Adipose tissue (tissue), 3 donors: ENCODE measurements around the gene RALGDS. TPM values are rescaled to one million over a fixed set of nuclear protein-coding genes. Genes with fewer than 3 reads are reported as not detected.

Experiments
- H3K27ac ChIP-seq: one replicate; pipeline ENCODE4 v1.5.1; 2013; ENCODE audit warnings: low read depth, low read length
- WGBS, 3 donors: extraction: QIAGEN DNeasy Blood & Tissue Kit; methylation state at CpG; one replicate each; pipeline ENCODE4 v1.1.7; 2013; 5-methylcytosine and 5-hydroxymethylcytosine counted together
- polyA plus RNA-seq, 3 donors: library from polyadenylated mRNA; stranded (reverse); fragments of 200-250 nt; gene quantifications; one replicate each; pipeline ENCODE4 v1.2.3, GENCODE V29; 2013
- donor health status: healthy with polysubstance abuse.
- donor health status: Bipolar disorder and iron deficiency.
- donor health status: healthy.

The RALGDS gene
- polyA plus RNA-seq, 3 donors, result 31.0 to 98.2 (median 68.8) TPM

- WGBS, 3 donors, result 35 to 76% (median 41%) methylated on average over 19 of the region's 19 CpGs
- peak overlapping the region; percentile 33 for H3K27ac ChIP-seq
Observed at GRCh38 chr9:133113163-133113948, 7.7 kb downstream of the RALGDS start.

- WGBS, 3 donors, result 37 to 71% (median 43%) methylated on average over 7 of the region's 7 CpGs
- H3K27ac ChIP-seq, result no peak overlapping the region
Observed at GRCh38 chr9:133112663-133113026, 8.4 kb downstream of the RALGDS start.

- 78 to 87% (median 81%) methylated on average over 30 of the region's 30 CpGs for whole genome bisulfite sequencing, 3 donors
- no peak overlapping the region for H3K27ac ChIP-seq
Observed at GRCh38 chr9:133111808-133112662, 9.0 kb downstream of the RALGDS start.

GRCh38 chr9:133109931-133110650, 10.9 kb downstream of the RALGDS start:
- WGBS, 3 donors, result 92 to 93% (median 92%) methylated on average over 18 of the region's 18 CpGs
- H3K27ac ChIP-seq, result no peak overlapping the region

GRCh38 chr9:133108794-133109641, 12.0 kb downstream of the RALGDS start:
- WGBS, 3 donors, result 93 to 96% (median 96%) methylated on average over 18 to 19 of the region's 19 CpGs
- no peak overlapping the region for H3K27ac ChIP-seq

GRCh38 chr9:133107961-133108793, 12.9 kb downstream of the RALGDS start:
- no peak overlapping the region for H3K27ac ChIP-seq
- WGBS, 3 donors, result 93 to 96% (median 93%) methylated on average over 18 of the region's 18 CpGs

GRCh38 chr9:133107245-133107722, 13.8 kb downstream of the RALGDS start:
- no peak overlapping the region for H3K27ac ChIP-seq
- WGBS, 3 donors, result 90 to 98% (median 94%) methylated on average over 11 to 13 of the region's 13 CpGs

- WGBS, 3 donors, result 92 to 97% (median 93%) methylated on average over 17 of the region's 17 CpGs
- no peak overlapping the region for H3K27ac ChIP-seq
Observed at GRCh38 chr9:133106511-133107244, 14.4 kb downstream of the RALGDS start.

GRCh38 chr9:133105461-133105770, 15.6 kb downstream of the RALGDS start:
- H3K27ac ChIP-seq, result no peak overlapping the region
- WGBS, 3 donors, result 86 to 94% (median 93%) methylated on average over 6 to 7 of the region's 7 CpGs

- H3K27ac ChIP-seq, result no peak overlapping the region
- WGBS, 3 donors, result 85 to 89% (median 89%) methylated on average over 15 of the region's 15 CpGs
Observed at GRCh38 chr9:133104718-133105460, 16.2 kb downstream of the RALGDS start.

- H3K27ac ChIP-seq, result no peak overlapping the region
- 83 to 87% (median 83%) methylated on average over 12 of the region's 12 CpGs for WGBS, 3 donors
Observed at GRCh38 chr9:133103987-133104505, 17.0 kb downstream of the RALGDS start.

GRCh38 chr9:133103183-133103986, 17.7 kb downstream of the RALGDS start:
- 49 to 57% (median 52%) methylated on average over 14 of the region's 14 CpGs for WGBS, 3 donors
- H3K27ac ChIP-seq, result no peak overlapping the region

GRCh38 chr9:133102190-133103021, 18.6 kb downstream of the RALGDS start:
- no peak overlapping the region for H3K27ac ChIP-seq
- WGBS, 3 donors, result 94 to 95% (median 95%) methylated on average over 21 of the region's 21 CpGs
